ENCODE data around the gene DISC1. TPM values are rescaled to one million over a fixed set of nuclear protein-coding genes. Genes with fewer than 3 reads are reported as not detected.

DISC1 gene
- total and polyA plus RNA-seq, 7 donors: 1.2 to 14.1 (median 5.8) TPM

GRCh38 chr1:231735941-231736340 lies 109.4 kb downstream of the DISC1 start:
- Histone ChIP-seq H3K27me3 (no peaks in the 10 kb centered on the region), H3K4me1 (no peaks in the 10 kb centered on the region), H3K27ac (no peak overlapping the region), H3K9me3 (no peaks in the 10 kb centered on the region), H3K36me3 (no peaks in the 10 kb centered on the region), H3K4me3 (no peak overlapping the region)
- intact Hi-C loops (cut with DNase I): no loop called here
- DNase-seq: no peak
- 92 to 93% methylated on average over 2 of the region's 2 CpGs for WGBS, 2 donors
- no peak for TF ChIP-seq EP300 (IDR thresholded peaks at IDR 0.05)
- TF ChIP-seq POLR2A (IDR thresholded peaks at IDR 0.05): no peak
- no peak for TF ChIP-seq POLR2AphosphoS5 (IDR thresholded peaks at IDR 0.05)
- no peak for TF ChIP-seq CTCF (IDR thresholded peaks at IDR 0.05)

- H3K27me3 ChIP-seq: no peaks in the 10 kb centered on the region
- no peaks in the 10 kb centered on the region for H3K9me3 ChIP-seq
- no peak overlapping the region for H3K4me3 ChIP-seq
- DNase-seq: no peak
- TF ChIP-seq CTCF (IDR thresholded peaks at IDR 0.05): no peak
- no peak for TF ChIP-seq POLR2AphosphoS5 (IDR thresholded peaks at IDR 0.05)
- TF ChIP-seq EP300 (IDR thresholded peaks at IDR 0.05): no peak
- TF ChIP-seq POLR2A (IDR thresholded peaks at IDR 0.05): no peak
- no peaks in the 10 kb centered on the region for H3K4me1 ChIP-seq
- no peaks in the 10 kb centered on the region for H3K36me3 ChIP-seq
- intact Hi-C loops (cut with DNase I): no loop called here
- no peak overlapping the region for H3K27ac ChIP-seq
These were observed 109.9 kb downstream of the DISC1 start for GRCh38 chr1:231736464-231736863.

- intact Hi-C loops (cut with DNase I): no loop called here
- Histone ChIP-seq H3K4me3 (no peak overlapping the region), H3K9me3 (no peaks in the 10 kb centered on the region), H3K27me3 (no peaks in the 10 kb centered on the region), H3K27ac (no peak overlapping the region), H3K36me3 (no peaks in the 10 kb centered on the region), H3K4me1 (no peaks in the 10 kb centered on the region)
- 90 to 97% methylated on average over 1 of the region's 1 CpG for WGBS, 2 donors
- no peak for DNase-seq
- TF ChIP-seq POLR2AphosphoS5 (IDR thresholded peaks at IDR 0.05) (no peak), EP300 (IDR thresholded peaks at IDR 0.05) (no peak), CTCF (IDR thresholded peaks at IDR 0.05) (no peak), POLR2A (IDR thresholded peaks at IDR 0.05) (no peak)
These were observed 112.0 kb downstream of the DISC1 start for GRCh38 chr1:231738554-231738953.

- TF ChIP-seq CTCF (IDR thresholded peaks at IDR 0.05): no peak
- TF ChIP-seq POLR2AphosphoS5 (IDR thresholded peaks at IDR 0.05): no peak
- no peak for TF ChIP-seq POLR2A (IDR thresholded peaks at IDR 0.05)
- no peak for TF ChIP-seq EP300 (IDR thresholded peaks at IDR 0.05)
- no peak overlapping the region for H3K27ac ChIP-seq
These were observed 117.4 kb downstream of the DISC1 start for GRCh38 chr1:231743966-231744365.

GRCh38 chr1:231748760-231749415 lies 122.3 kb downstream of the DISC1 start:
- H3K4me1 ChIP-seq: no peaks in the 10 kb centered on the region
- intact Hi-C loops (cut with DNase I): no loop called here
- TF ChIP-seq CTCF (IDR thresholded peaks at IDR 0.05) (no peak), POLR2A (IDR thresholded peaks at IDR 0.05) (no peak), POLR2AphosphoS5 (IDR thresholded peaks at IDR 0.05) (no peak), EP300 (IDR thresholded peaks at IDR 0.05) (no peak)
- WGBS, 2 donors: 84 to 91% methylated on average over 2 of the region's 2 CpGs
- DNase-seq: no peak
- H3K4me3 ChIP-seq: no peak overlapping the region
- no peaks in the 10 kb centered on the region for H3K27me3 ChIP-seq
- H3K9me3 ChIP-seq: peaks cover 0 to 12% (median 8%) of the 10 kb centered on the region in 4 donors
- H3K27ac ChIP-seq: no peak overlapping the region
- peaks cover 0 to 5% (median 0%) of the 10 kb centered on the region in 4 donors for H3K36me3 ChIP-seq

More at GRCh38 chr1:231743966-231744365, 117.4 kb downstream of the DISC1 start:
- WGBS, 2 donors: 81 to 88% methylated on average over 4 of the region's 4 CpGs
- H3K36me3 ChIP-seq: no peaks in the 10 kb centered on the region
- H3K9me3 ChIP-seq: peaks cover 0 to 2% (median 0%) of the 10 kb centered on the region in 4 donors
- DNase-seq: no peak
- no peaks in the 10 kb centered on the region for H3K4me1 ChIP-seq
- no peak overlapping the region for H3K4me3 ChIP-seq
- intact Hi-C loops (cut with DNase I): no loop called here
- no peaks in the 10 kb centered on the region for H3K27me3 ChIP-seq
